GM12891 (cell line): Measurements from ENCODE around the gene CD44.

Experiments used
- PAX5 ChIP-seq: IDR thresholded peaks from 2 replicates; pipeline ENCODE4 v1.6.1; 2011; ENCODE audit warnings: low read length, moderate library complexity, mild to moderate bottlenecking; ENCODE audit not compliant: insufficient read depth, severe bottlenecking
- POLR2A ChIP-seq: IDR thresholded peaks from 2 replicates; pipeline ENCODE4 v1.6.1; 2011; ENCODE audit warnings: low read depth, low read length, control low read depth
- POLR2AphosphoS5 ChIP-seq: IDR thresholded peaks from 2 replicates; pipeline ENCODE4 v1.6.1; 2011; ENCODE audit warnings: low read depth, low read length, control low read depth
- POU2F2 ChIP-seq: IDR thresholded peaks from 2 replicates; pipeline ENCODE4 v1.6.1; 2011; ENCODE audit warnings: low read depth, mild to moderate bottlenecking, control low read depth, low read length, moderate library complexity
- SPI1 ChIP-seq: IDR thresholded peaks from 2 replicates; pipeline ENCODE4 v1.6.1; 2011; ENCODE audit warnings: low read depth, low read length, control low read depth
- TAF1 ChIP-seq: IDR thresholded peaks from 2 replicates; pipeline ENCODE4 v1.6.1; 2011; ENCODE audit warnings: low read depth, low read length, control low read depth

DNA sequence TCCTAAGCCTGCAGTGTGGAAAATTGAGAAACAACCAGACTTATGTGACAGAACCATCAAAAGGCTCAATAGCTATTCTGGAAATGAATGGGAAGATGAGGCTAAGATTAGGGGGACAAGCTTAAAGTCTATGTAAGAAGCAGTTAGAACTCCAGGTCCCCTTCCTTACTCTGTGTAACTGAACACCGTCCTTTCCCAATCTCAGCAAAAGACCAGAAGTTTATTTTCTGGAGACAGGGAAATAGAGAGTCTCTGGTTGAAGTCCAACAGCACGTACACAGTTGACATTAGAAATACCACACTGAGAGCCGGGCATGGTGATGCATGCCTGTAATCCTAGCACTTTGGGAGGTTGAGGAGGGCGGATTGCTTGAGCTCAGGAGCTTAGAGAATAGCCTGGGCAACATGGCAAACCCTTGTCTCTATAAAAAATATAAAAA, 93.9 kb downstream of the CD44 start:
- TF ChIP-seq POLR2A (0 out of 2 replicates have a peak, but pooled peaks have one; percentile 35), POLR2AphosphoS5 (no peak), TAF1 (no peak), SPI1 (no peak), PAX5 (no peak), POU2F2 (no peak)
